CD4-positive, CD25-positive, alpha-beta regulatory T cell (primary cell): ENCODE measurements around the gene ADAM12. TPM values are rescaled to one million over a fixed set of nuclear protein-coding genes. Genes with fewer than 3 reads are reported as not detected.

Experiments used
- ATAC-seq, 2 donors: fragments of 150-1000 bp; cut with Tn5 transposase; one replicate each; pipeline ENCODE4 v1.10.0; 2021; ENCODE audit warnings: low read depth in 2 of 2, moderate number of reproducible peaks in 2 of 2, moderate library complexity in 1 of 2
- DNase-seq, 3 donors: peaks; one replicate each; pipeline versions ENCODE4 v3.0.0 to v3.0.0-alpha.2; 2012 to 2022; ENCODE audit warnings: mixed read lengths in 1 of 3
- H3K27ac ChIP-seq: one replicate; pipeline ENCODE4 v1.7.0; 2013; ENCODE audit warnings: mild to moderate bottlenecking, low read length; ENCODE audit not compliant: insufficient read depth, poor library complexity, severe bottlenecking
- H3K27me3 ChIP-seq: one replicate; pipeline ENCODE4 v1.7.0; 2013; ENCODE audit warnings: low read length; ENCODE audit not compliant: control insufficient read depth, insufficient read depth
- H3K36me3 ChIP-seq: one replicate; pipeline ENCODE4 v1.7.0; 2013; ENCODE audit warnings: mild to moderate bottlenecking, low read length, moderate library complexity; ENCODE audit not compliant: control insufficient read depth, insufficient read depth
- H3K4me1 ChIP-seq: 2 replicates; pipeline ENCODE4 v1.7.0; 2013; ENCODE audit warnings: mild to moderate bottlenecking, low read length; ENCODE audit not compliant: insufficient read depth, control insufficient read depth, poor library complexity, severe bottlenecking
- H3K4me3 ChIP-seq: one replicate; pipeline ENCODE4 v1.7.0; 2013; ENCODE audit warnings: low read depth, mild to moderate bottlenecking, low read length, moderate library complexity
- H3K9me3 ChIP-seq, 2 experiments: 1 replicate in 1 of 2; 2 replicates in 1 of 2; pipeline ENCODE4 v1.7.0; 2013; ENCODE audit warnings: low read length in 2 of 2, mild to moderate bottlenecking in 1 of 2, moderate library complexity in 1 of 2; ENCODE audit not compliant: control insufficient read depth in 2 of 2
- H3K27ac Mint-ChIP-seq, 3 donors: one replicate each; pipeline ENCODE4 v1.8.0; 2020 to 2022; ENCODE audit warnings: mild to moderate bottlenecking in 3 of 3, mixed read lengths in 3 of 3, moderate library complexity in 2 of 3
- H3K27me3 Mint-ChIP-seq: one replicate; pipeline ENCODE4 v1.8.0; 2022; ENCODE audit warnings: mild to moderate bottlenecking, mixed read lengths
- H3K36me3 Mint-ChIP-seq: one replicate; pipeline ENCODE4 v1.8.0; 2020; ENCODE audit warnings: mixed read lengths
- H3K4me1 Mint-ChIP-seq, 4 donors: one replicate each; pipeline ENCODE4 v1.8.0; 2020 to 2022; ENCODE audit warnings: mixed read lengths in 4 of 4, mild to moderate bottlenecking in 1 of 4
- H3K4me3 Mint-ChIP-seq, 4 donors: one replicate each; pipeline ENCODE4 v1.8.0; 2020 to 2022; ENCODE audit warnings: mild to moderate bottlenecking in 4 of 4, mixed read lengths in 4 of 4, moderate library complexity in 3 of 4
- H3K9me3 Mint-ChIP-seq, 7 donors: one replicate each; pipeline ENCODE4 v1.8.0; 2020 to 2022; ENCODE audit warnings: mixed read lengths in 7 of 7, mild to moderate bottlenecking in 3 of 7, moderate library complexity in 2 of 7
- polyA plus RNA-seq, 4 donors: library from polyadenylated mRNA; unstranded; fragments of 300-500 nt; fragmentation: Illumina TruSeq; gene quantifications; one replicate each; pipeline ENCODE4 v1.2.3, GENCODE V29; 2021
- total RNA-seq: library from RNA; stranded (reverse); gene quantifications from one replicate; pipeline ENCODE4 v1.2.3, GENCODE V29; 2022

ADAM12 gene
- total and polyA plus RNA-seq, 5 donors from 2014 or later: 1.3 to 3.8 (median 1.9) TPM

GRCh38 chr10:126400641-126401040, 12.4 kb upstream of the ADAM12 start:
- H3K27me3 Mint-ChIP-seq: peaks cover 4% of the 10 kb centered on the region
- no peak for DNase-seq
- no peak overlapping the region for H3K27ac ChIP-seq
- no peak overlapping the region for H3K27ac Mint-ChIP-seq
- no peak for ATAC-seq
- H3K4me3 Mint-ChIP-seq: no peak overlapping the region
- H3K36me3 Mint-ChIP-seq: no peaks in the 10 kb centered on the region
- no peaks in the 10 kb centered on the region for H3K36me3 ChIP-seq
- H3K4me1 ChIP-seq: no peaks in the 10 kb centered on the region
- H3K9me3 ChIP-seq: no peaks in the 10 kb centered on the region
- no peaks in the 10 kb centered on the region for H3K27me3 ChIP-seq
- no peak overlapping the region for H3K4me3 ChIP-seq
- H3K9me3 Mint-ChIP-seq: peaks cover 0 to 7% (median 0%) of the 10 kb centered on the region in 7 donors
- H3K4me1 Mint-ChIP-seq: no peaks in the 10 kb centered on the region

- Mint-ChIP-seq H3K36me3 (no peaks in the 10 kb centered on the region), H3K4me1 (no peaks in the 10 kb centered on the region), H3K27me3 (no peaks in the 10 kb centered on the region), H3K4me3 (no peak overlapping the region), H3K9me3 (peaks cover 0 to 3% (median 1%) of the 10 kb centered on the region in 7 donors), H3K27ac (no peak overlapping the region)
- Histone ChIP-seq H3K4me1 (no peaks in the 10 kb centered on the region), H3K9me3 (no peaks in the 10 kb centered on the region), H3K4me3 (no peak overlapping the region), H3K27me3 (no peaks in the 10 kb centered on the region), H3K27ac (no peak overlapping the region), H3K36me3 (no peaks in the 10 kb centered on the region)
- DNase-seq (no peak), ATAC-seq (no peak)
These were observed 10.6 kb upstream of the ADAM12 start for GRCh38 chr10:126398924-126399323.

- Mint-ChIP-seq H3K36me3 (no peaks in the 10 kb centered on the region), H3K9me3 (peaks cover 0 to 3% (median 1%) of the 10 kb centered on the region in 7 donors), H3K27me3 (no peaks in the 10 kb centered on the region), H3K4me1 (no peaks in the 10 kb centered on the region), H3K27ac (no peak overlapping the region), H3K4me3 (no peak overlapping the region)
- Histone ChIP-seq H3K27ac (no peak overlapping the region), H3K4me1 (no peaks in the 10 kb centered on the region), H3K4me3 (no peak overlapping the region), H3K9me3 (no peaks in the 10 kb centered on the region), H3K27me3 (no peaks in the 10 kb centered on the region), H3K36me3 (no peaks in the 10 kb centered on the region)
- DNase-seq (no peak), ATAC-seq (no peak)
These were observed 10.1 kb upstream of the ADAM12 start for GRCh38 chr10:126398383-126398743.

GRCh38 chr10:126397640-126398382, 9.5 kb upstream of the ADAM12 start:
- Mint-ChIP-seq H3K27ac (no peak overlapping the region), H3K4me3 (no peak overlapping the region), H3K9me3 (peaks cover 0 to 3% (median 1%) of the 10 kb centered on the region in 7 donors)

GRCh38 chr10:126397156-126397555, 8.9 kb upstream of the ADAM12 start:
- no peak overlapping the region for H3K27ac ChIP-seq
- no peak for ATAC-seq
- peaks cover 0 to 5% (median 2%) of the 10 kb centered on the region in 7 donors for H3K9me3 Mint-ChIP-seq
- H3K4me3 Mint-ChIP-seq: no peak overlapping the region
- no peaks in the 10 kb centered on the region for H3K9me3 ChIP-seq
- no peaks in the 10 kb centered on the region for H3K27me3 ChIP-seq
- H3K27ac Mint-ChIP-seq: no peak overlapping the region
- no peak overlapping the region for H3K4me3 ChIP-seq
- H3K36me3 ChIP-seq: no peaks in the 10 kb centered on the region
- no peaks in the 10 kb centered on the region for H3K4me1 ChIP-seq
- no peak for DNase-seq
- H3K36me3 Mint-ChIP-seq: no peaks in the 10 kb centered on the region
- H3K4me1 Mint-ChIP-seq: no peaks in the 10 kb centered on the region
- H3K27me3 Mint-ChIP-seq: peaks cover under 1% of the 10 kb centered on the region

More at GRCh38 chr10:126397640-126398382, 9.5 kb upstream of the ADAM12 start:
- DNase-seq (no peak), ATAC-seq (no peak)
- Mint-ChIP-seq H3K36me3 (no peaks in the 10 kb centered on the region), H3K4me1 (no peaks in the 10 kb centered on the region), H3K27me3 (no peaks in the 10 kb centered on the region)
- Histone ChIP-seq H3K4me3 (no peak overlapping the region), H3K9me3 (no peaks in the 10 kb centered on the region), H3K36me3 (no peaks in the 10 kb centered on the region), H3K27ac (no peak overlapping the region), H3K4me1 (no peaks in the 10 kb centered on the region), H3K27me3 (no peaks in the 10 kb centered on the region)

- H3K36me3 ChIP-seq: no peaks in the 10 kb centered on the region
- DNase-seq (no peak), ATAC-seq (no peak)
- H3K36me3 Mint-ChIP-seq: no peaks in the 10 kb centered on the region
- no peaks in the 10 kb centered on the region for H3K4me1 ChIP-seq
- no peak overlapping the region for H3K27ac ChIP-seq
- no peak overlapping the region for H3K4me3 ChIP-seq
- no peak overlapping the region for H3K4me3 Mint-ChIP-seq
- H3K4me1 Mint-ChIP-seq: no peaks in the 10 kb centered on the region
- no peaks in the 10 kb centered on the region for H3K27me3 ChIP-seq
- H3K27ac Mint-ChIP-seq: no peak overlapping the region
- H3K27me3 Mint-ChIP-seq: peaks cover 9% of the 10 kb centered on the region
- H3K9me3 Mint-ChIP-seq: peaks cover 0 to 11% (median 2%) of the 10 kb centered on the region in 7 donors
- H3K9me3 ChIP-seq: no peaks in the 10 kb centered on the region
These were observed 6.7 kb upstream of the ADAM12 start for GRCh38 chr10:126394948-126395347.

- DNase-seq (no peak), ATAC-seq (no peak)
- H3K27ac Mint-ChIP-seq: no peak overlapping the region
- no peak overlapping the region for H3K4me3 Mint-ChIP-seq
- Histone ChIP-seq H3K36me3 (no peaks in the 10 kb centered on the region), H3K27ac (no peak overlapping the region), H3K4me3 (no peak overlapping the region), H3K4me1 (no peaks in the 10 kb centered on the region), H3K27me3 (peaks cover 4% of the 10 kb centered on the region), H3K9me3 (no peaks in the 10 kb centered on the region)
- H3K4me1 Mint-ChIP-seq: peaks cover 0 to 4% (median 2%) of the 10 kb centered on the region in 4 donors
- peaks cover 25% of the 10 kb centered on the region for H3K27me3 Mint-ChIP-seq
- H3K36me3 Mint-ChIP-seq: no peaks in the 10 kb centered on the region
- peaks cover 0 to 11% (median 2%) of the 10 kb centered on the region in 7 donors for H3K9me3 Mint-ChIP-seq
These were observed 4.8 kb upstream of the ADAM12 start for GRCh38 chr10:126393076-126393475.

- Histone ChIP-seq H3K4me3 (no peak overlapping the region), H3K27ac (no peak overlapping the region), H3K36me3 (no peaks in the 10 kb centered on the region), H3K9me3 (no peaks in the 10 kb centered on the region), H3K4me1 (peaks cover 4% of the 10 kb centered on the region), H3K27me3 (peaks cover 4% of the 10 kb centered on the region)
- H3K4me1 Mint-ChIP-seq: peaks cover 0 to 4% (median 2%) of the 10 kb centered on the region in 4 donors
- H3K27me3 Mint-ChIP-seq: peaks cover 27% of the 10 kb centered on the region
- H3K36me3 Mint-ChIP-seq: no peaks in the 10 kb centered on the region
- no peak overlapping the region for H3K27ac Mint-ChIP-seq
- ATAC-seq: no peak
- peaks cover 0 to 11% (median 2%) of the 10 kb centered on the region in 7 donors for H3K9me3 Mint-ChIP-seq
- DNase-seq: no peak
- peak overlapping the region in 1 of 4 donors; percentile 62 for H3K4me3 Mint-ChIP-seq
These were observed 4.2 kb upstream of the ADAM12 start for GRCh38 chr10:126392469-126392868.
